Transverse colon (tissue), 4 donors: ENCODE measurements around the gene RERE. TPM values are rescaled to one million over a fixed set of nuclear protein-coding genes. Genes with fewer than 3 reads are reported as not detected.
"Not testable (repeated sequence)": the region's sequence is repeated elsewhere in the genome, so short reads cannot be mapped to it uniquely, and the experiment has no call there.

Experiments used
- DNase-seq: peaks from one replicate; pipeline ENCODE4 v3.0.0-alpha.2; 2019
- H3K27ac ChIP-seq, 4 donors: fragments of 200-600 bp; sonication (generic); 2 replicates each; pipeline ENCODE4 v1.5.1; 2016 to 2018; ENCODE audit warnings: inconsistent platforms in 4 of 4
- H3K27me3 ChIP-seq: fragments of 200-600 bp; sonication (generic); 2 replicates; pipeline ENCODE4 v1.5.1; 2017; ENCODE audit warnings: inconsistent platforms
- H3K36me3 ChIP-seq, 4 donors: fragments of 200-600 bp; sonication (generic); 2 replicates each; pipeline ENCODE4 v1.5.1; 2017 to 2019; ENCODE audit warnings: inconsistent platforms in 4 of 4
- H3K4me1 ChIP-seq, 4 donors: fragments of 200-600 bp; sonication (generic); 2 replicates each; pipeline ENCODE4 v1.5.1; 2017 to 2020; ENCODE audit warnings: inconsistent platforms in 4 of 4
- H3K4me3 ChIP-seq, 4 donors: fragments of 200-600 bp; sonication (generic); 1 replicate in 1 of 4; 2 replicates in 3 of 4; pipeline versions ENCODE4 v1.5.1 to v1.6.1; 2017 to 2019; ENCODE audit warnings: inconsistent platforms in 4 of 4
- H3K9me3 ChIP-seq, 2 donors: fragments of 200-600 bp; sonication (generic); 2 replicates each; pipeline ENCODE4 v1.5.1; 2017 to 2019; ENCODE audit warnings: inconsistent platforms in 2 of 2
- EP300 ChIP-seq: sonication (generic); formaldehyde crosslinking; IDR thresholded peaks from one replicate; pipeline ENCODE4 v1.6.1; 2017; ENCODE audit warnings: antibody characterized with exemption, low read depth
- POLR2A ChIP-seq: fragments of 450-650 bp; IDR thresholded peaks from one replicate; pipeline ENCODE4 v1.6.1; 2016; ENCODE audit warnings: antibody characterized with exemption, mild to moderate bottlenecking, moderate library complexity
- POLR2AphosphoS5 ChIP-seq, 3 donors: sonication (generic); formaldehyde crosslinking; IDR thresholded peaks; one replicate each; pipeline ENCODE4 v1.6.1; 2016; ENCODE audit warnings: antibody characterized with exemption in 3 of 3
- WGBS, 2 donors: methylation state at CpG; one replicate each; pipeline ENCODE4 v1.1.5; 2018; ENCODE audit warnings: low coverage in 1 of 2; 5-methylcytosine and 5-hydroxymethylcytosine counted together
- in situ Hi-C, 4 donors: fragments of 200-750 bp; cut with MboI; loops; one replicate each; pipeline versions ENCODE4 v1.15.0 to v1.15.1; 2017; ENCODE audit warnings: low sequenced_read_pairs in 3 of 4, low pct_ligation_motif_present in 1 of 4, low pct_unique_long_range_greater_than_20kb in 1 of 4
- intact Hi-C: fragments of 100-400 bp; cut with DNase I; formaldehyde crosslinking; loops from one replicate; pipeline ENCODE4 v1.15.1; 2023; ENCODE audit warnings: low total_unique reads
- total RNA-seq, 4 donors: library from RNA; depleted of rRNA; stranded (reverse); fragments of >200 nt; gene quantifications; one replicate each; pipeline ENCODE4 v1.1.0, GENCODE V29; 2016
- TF ChIP-seq, protein P1 (sequence below), 5 experiments: fragments of 200-600 bp in 3 of 5; fragments of 450-650 bp in 2 of 5; sonication (generic) in 3 of 5; IDR thresholded peaks; 1 replicate in 2 of 5; 2 replicates in 3 of 5; pipeline ENCODE4 v1.5.1; 2016 to 2017; ENCODE audit warnings: antibody characterized with exemption in 5 of 5, inconsistent platforms in 3 of 5, mild to moderate bottlenecking in 2 of 5, moderate library complexity in 1 of 5

Gene RERE
- total RNA-seq, 4 donors from 2014 or later = 80.3 to 657 (median 105) TPM

DNA sequence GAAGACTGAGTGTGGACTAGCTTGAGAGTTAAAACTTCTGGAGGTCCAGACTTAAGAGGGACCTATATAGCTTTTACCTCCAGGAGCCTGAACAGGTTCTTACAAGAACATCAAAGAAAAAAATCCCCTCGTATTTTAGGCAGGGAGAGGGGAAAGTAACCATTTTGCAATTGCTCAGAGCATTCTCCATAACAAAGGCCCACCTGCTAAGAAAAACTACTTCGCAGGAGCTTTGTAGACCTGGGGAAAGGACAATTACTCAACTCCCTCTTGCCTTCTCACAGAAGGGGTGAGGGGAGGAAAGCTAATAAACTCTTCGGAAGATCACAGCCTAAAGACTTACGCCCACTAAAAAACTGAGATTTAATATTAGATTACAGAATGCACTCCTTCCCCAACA, 86.3 kb downstream of the RERE start:
- Histone ChIP-seq H3K36me3 (no peaks in the 10 kb centered on the region), H3K9me3 (no peaks in the 10 kb centered on the region), H3K27ac (no peak overlapping the region), H3K4me3 (no peak overlapping the region), H3K4me1 (peaks cover 0 to 14% (median under 1%) of the 10 kb centered on the region in 4 donors), H3K27me3 (no peaks in the 10 kb centered on the region)
- intact Hi-C loops (no loop called here), in situ Hi-C loops (no loop called here)
- TF ChIP-seq EP300 = no peak
- no peak for TF ChIP-seq POLR2AphosphoS5 (IDR thresholded peaks at IDR 0.05)
- no peak for TF ChIP-seq POLR2A
- TF ChIP-seq, protein P1, sequence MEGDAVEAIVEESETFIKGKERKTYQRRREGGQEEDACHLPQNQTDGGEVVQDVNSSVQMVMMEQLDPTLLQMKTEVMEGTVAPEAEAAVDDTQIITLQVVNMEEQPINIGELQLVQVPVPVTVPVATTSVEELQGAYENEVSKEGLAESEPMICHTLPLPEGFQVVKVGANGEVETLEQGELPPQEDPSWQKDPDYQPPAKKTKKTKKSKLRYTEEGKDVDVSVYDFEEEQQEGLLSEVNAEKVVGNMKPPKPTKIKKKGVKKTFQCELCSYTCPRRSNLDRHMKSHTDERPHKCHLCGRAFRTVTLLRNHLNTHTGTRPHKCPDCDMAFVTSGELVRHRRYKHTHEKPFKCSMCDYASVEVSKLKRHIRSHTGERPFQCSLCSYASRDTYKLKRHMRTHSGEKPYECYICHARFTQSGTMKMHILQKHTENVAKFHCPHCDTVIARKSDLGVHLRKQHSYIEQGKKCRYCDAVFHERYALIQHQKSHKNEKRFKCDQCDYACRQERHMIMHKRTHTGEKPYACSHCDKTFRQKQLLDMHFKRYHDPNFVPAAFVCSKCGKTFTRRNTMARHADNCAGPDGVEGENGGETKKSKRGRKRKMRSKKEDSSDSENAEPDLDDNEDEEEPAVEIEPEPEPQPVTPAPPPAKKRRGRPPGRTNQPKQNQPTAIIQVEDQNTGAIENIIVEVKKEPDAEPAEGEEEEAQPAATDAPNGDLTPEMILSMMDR (IDR thresholded peaks at IDR 0.05) = no peak
- 82 to 93% methylated on average over 2 to 4 of the region's 4 CpGs for WGBS, 2 donors
- no peak for DNase-seq

DNA sequence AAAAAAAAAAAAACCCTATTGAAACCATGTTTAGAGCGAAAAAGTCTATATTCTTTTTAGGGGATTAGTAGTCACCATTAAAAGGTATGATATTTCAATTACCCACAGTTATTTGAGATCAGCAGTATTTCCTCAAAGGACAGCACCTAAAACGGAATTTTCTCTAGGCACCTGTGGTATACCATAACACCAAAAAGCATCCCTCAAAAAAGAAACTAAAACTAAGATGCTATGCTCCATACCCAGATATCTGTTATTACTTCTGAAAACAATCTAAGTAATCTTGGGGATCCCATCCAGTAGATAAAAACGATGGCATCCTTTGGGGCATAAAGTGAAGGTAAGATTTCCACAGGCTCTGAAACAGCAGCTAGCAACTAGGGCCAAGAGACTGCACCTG, 89.0 kb downstream of the RERE start:
- Histone ChIP-seq H3K4me1 (peaks cover 0 to 19% (median 1%) of the 10 kb centered on the region in 4 donors), H3K27me3 (no peaks in the 10 kb centered on the region), H3K4me3 (no peak overlapping the region), H3K9me3 (no peaks in the 10 kb centered on the region), H3K27ac (no peak overlapping the region), H3K36me3 (no peaks in the 10 kb centered on the region)
- 73 to 76% methylated on average over 3 of the region's 3 CpGs for WGBS, 2 donors
- no peak for TF ChIP-seq POLR2AphosphoS5 (IDR thresholded peaks at IDR 0.05)
- no peak for TF ChIP-seq POLR2A
- TF ChIP-seq, protein P1 (IDR thresholded peaks at IDR 0.05) = no peak
- no peak for TF ChIP-seq EP300
- intact Hi-C loops (loop anchor here (5.0 to 10.0 kb wide), 3 partner anchors 66 to 304 kb away; no protein-coding TSS in a partner anchor), in situ Hi-C loops (loop anchor here in 3 of 4 donors (5.0 to 10.0 kb wide), 3 partner anchors 161 to 166 kb away; no protein-coding TSS in a partner anchor)
- no peak for DNase-seq

DNA sequence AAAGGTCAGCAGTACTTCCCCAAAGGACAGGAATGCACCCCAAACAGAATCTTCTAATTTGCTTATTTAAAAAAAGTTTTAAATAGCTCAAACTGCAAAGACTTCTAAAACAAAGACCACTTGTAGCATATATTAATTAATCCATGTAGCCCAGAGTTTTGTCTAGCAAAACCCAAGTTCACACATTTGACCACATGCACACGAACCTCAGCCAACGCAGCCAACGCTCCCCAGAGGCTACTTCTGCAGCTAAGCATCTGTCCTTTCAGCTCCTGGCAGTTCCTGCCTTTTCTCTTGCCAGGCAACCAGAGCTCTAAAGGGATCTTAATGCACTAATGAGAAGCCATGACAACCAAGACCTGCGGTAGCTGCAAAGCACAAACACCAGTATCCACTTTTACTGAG, 89.6 kb downstream of the RERE start:
- Histone ChIP-seq H3K4me3 (no peak overlapping the region), H3K27me3 (no peaks in the 10 kb centered on the region), H3K27ac (no peak overlapping the region), H3K36me3 (no peaks in the 10 kb centered on the region), H3K4me1 (peaks cover 0 to 26% (median 4%) of the 10 kb centered on the region in 4 donors), H3K9me3 (no peaks in the 10 kb centered on the region)
- TF ChIP-seq, protein P1 (IDR thresholded peaks at IDR 0.05) = no peak
- TF ChIP-seq POLR2A (no peak), EP300 (no peak), POLR2AphosphoS5 (IDR thresholded peaks at IDR 0.05) (no peak)
- no peak for DNase-seq
- WGBS, 2 donors = 46% methylated on average over 4 of the region's 4 CpGs; no CpG with 5 or more reads in 1 of the 2 donors
- intact Hi-C loops = loop anchor here (5.0 to 10.0 kb wide), 3 partner anchors 66 to 303 kb away; no protein-coding TSS in a partner anchor
- in situ Hi-C loops = loop anchor here in 3 of 4 donors (5.0 to 10.0 kb wide), 3 partner anchors 161 to 166 kb away; no protein-coding TSS in a partner anchor

- in situ Hi-C loops = loop anchor here in 3 of 4 donors (5.0 to 10.0 kb wide), 3 partner anchors 160 to 165 kb away; no protein-coding TSS in a partner anchor
- not testable (repeated sequence) for H3K27ac ChIP-seq, H3K27me3 ChIP-seq
These were observed 90.1 kb downstream of the RERE start for GRCh38 chr1:8727316-8727715.

GRCh38 chr1:8726801-8727186, 90.6 kb downstream of the RERE start:
- intact Hi-C loops (loop anchor here (1.0 to 10.0 kb wide), 4 partner anchors 64 to 302 kb away; no protein-coding TSS in a partner anchor), in situ Hi-C loops (loop anchor here in 3 of 4 donors (5.0 to 10.0 kb wide), 3 partner anchors 159 to 164 kb away; no protein-coding TSS in a partner anchor)
- not testable (repeated sequence) for DNase-seq, H3K4me3 ChIP-seq, H3K27me3 ChIP-seq, H3K36me3 ChIP-seq, H3K9me3 ChIP-seq, H3K27ac ChIP-seq
- H3K4me1 ChIP-seq = peaks cover 0 to 28% (median 5%) of the 10 kb centered on the region in 4 donors
- 11 to 59% methylated on average over 2 to 7 of the region's 7 CpGs for WGBS, 2 donors

More at GRCh38 chr1:8727316-8727715, 90.1 kb downstream of the RERE start:
- WGBS, 2 donors = 96 to 100% methylated on average over 5 to 14 of the region's 14 CpGs
- H3K9me3 ChIP-seq, DNase-seq, H3K4me3 ChIP-seq, H3K36me3 ChIP-seq: not testable (repeated sequence)
- peaks cover 0 to 26% (median 5%) of the 10 kb centered on the region in 4 donors for H3K4me1 ChIP-seq
- intact Hi-C loops = loop anchor here (5.0 to 10.0 kb wide), 3 partner anchors 65 to 303 kb away; no protein-coding TSS in a partner anchor
